IgD-negative memory B cell (primary cell): ENCODE data around the gene LGALSL. TPM values are rescaled to one million over a fixed set of nuclear protein-coding genes. Genes with fewer than 3 reads are reported as not detected.
A peak's percentile ranks its signal among the peaks of the same experiment; 100 is the strongest.

Experiments used
- H3K27ac Mint-ChIP-seq, 3 donors: one replicate each; pipeline ENCODE4 v1.8.0; 2020 to 2022; ENCODE audit warnings: mild to moderate bottlenecking in 3 of 3, mixed read lengths in 3 of 3, moderate library complexity in 1 of 3
- H3K27me3 Mint-ChIP-seq: one replicate; pipeline ENCODE4 v1.8.0; 2021; ENCODE audit warnings: mixed read lengths
- H3K36me3 Mint-ChIP-seq: one replicate; pipeline ENCODE4 v1.8.0; 2020; ENCODE audit warnings: mild to moderate bottlenecking, mixed read lengths
- H3K4me1 Mint-ChIP-seq, 3 donors: one replicate each; pipeline ENCODE4 v1.8.0; 2020 to 2022; ENCODE audit warnings: mixed read lengths in 3 of 3, mild to moderate bottlenecking in 1 of 3
- H3K4me3 Mint-ChIP-seq, 4 donors: one replicate each; pipeline ENCODE4 v1.8.0; 2020 to 2022; ENCODE audit warnings: mild to moderate bottlenecking in 4 of 4, mixed read lengths in 4 of 4, moderate library complexity in 3 of 4
- H3K9me3 Mint-ChIP-seq, 3 donors: one replicate each; pipeline ENCODE4 v1.8.0; 2020 to 2021; ENCODE audit warnings: mixed read lengths in 3 of 3, mild to moderate bottlenecking in 1 of 3
- polyA plus RNA-seq: library from polyadenylated mRNA; unstranded; fragments of 300-500 nt; fragmentation: Illumina TruSeq; gene quantifications from one replicate; pipeline ENCODE4 v1.2.3, GENCODE V29; 2021

LGALSL gene
- polyA plus RNA-seq, 1 donor from 2014 or later: 0.45 TPM

DNA sequence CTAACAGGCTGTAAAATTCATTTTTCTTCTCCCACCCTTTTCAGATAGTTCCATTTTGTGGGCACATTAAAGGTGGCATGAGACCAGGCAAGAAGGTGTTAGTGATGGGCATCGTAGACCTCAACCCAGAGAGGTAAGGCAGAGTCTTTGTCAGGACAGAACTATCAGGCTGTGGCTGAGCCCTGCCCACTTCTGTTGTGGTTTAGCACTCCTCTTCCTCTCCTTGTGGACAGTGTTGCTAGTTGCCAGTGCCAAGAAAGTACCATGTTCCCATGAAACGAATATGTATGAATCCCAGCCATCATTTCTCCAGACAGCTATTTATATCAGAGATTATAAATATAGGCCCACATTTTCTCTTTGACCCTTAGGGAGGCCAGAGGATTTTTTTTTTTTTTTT lies 1.6 kb downstream of the LGALSL start:
- Mint-ChIP-seq H3K4me1 (peaks cover 0 to 6% (median 4%) of the 10 kb centered on the region in 3 donors), H3K9me3 (no peaks in the 10 kb centered on the region), H3K4me3 (peak overlapping the region; percentile 82 to 92 (median 88)), H3K27ac (peak overlapping the region in 1 of 3 donors; percentile 48), H3K36me3 (no peaks in the 10 kb centered on the region), H3K27me3 (peaks cover 2% of the 10 kb centered on the region)

DNA sequence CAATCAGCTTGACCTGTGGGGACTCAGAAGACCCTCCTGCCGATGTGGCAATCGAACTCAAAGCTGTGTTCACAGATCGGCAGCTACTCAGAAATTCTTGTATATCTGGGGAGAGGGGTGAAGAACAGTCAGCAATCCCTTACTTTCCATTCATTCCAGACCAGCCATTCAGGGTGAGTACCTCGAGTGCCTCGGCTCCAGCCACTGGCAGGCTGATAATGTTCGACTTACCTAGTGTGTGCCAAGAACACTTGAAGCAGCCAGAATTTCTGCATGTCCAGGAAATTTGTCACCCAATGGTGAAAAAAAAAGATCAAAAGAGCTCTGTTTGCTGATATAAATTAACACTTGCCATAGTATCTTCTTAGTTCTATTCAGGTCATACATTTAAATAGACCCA lies 2.3 kb downstream of the LGALSL start:
- H3K4me1 Mint-ChIP-seq: peaks cover 0 to 6% (median 4%) of the 10 kb centered on the region in 3 donors
- peak overlapping the region in 1 of 4 donors; percentile 90 for H3K4me3 Mint-ChIP-seq
- H3K36me3 Mint-ChIP-seq: no peaks in the 10 kb centered on the region
- no peaks in the 10 kb centered on the region for H3K9me3 Mint-ChIP-seq
- H3K27me3 Mint-ChIP-seq: peaks cover 2% of the 10 kb centered on the region
- H3K27ac Mint-ChIP-seq: no peak overlapping the region

DNA sequence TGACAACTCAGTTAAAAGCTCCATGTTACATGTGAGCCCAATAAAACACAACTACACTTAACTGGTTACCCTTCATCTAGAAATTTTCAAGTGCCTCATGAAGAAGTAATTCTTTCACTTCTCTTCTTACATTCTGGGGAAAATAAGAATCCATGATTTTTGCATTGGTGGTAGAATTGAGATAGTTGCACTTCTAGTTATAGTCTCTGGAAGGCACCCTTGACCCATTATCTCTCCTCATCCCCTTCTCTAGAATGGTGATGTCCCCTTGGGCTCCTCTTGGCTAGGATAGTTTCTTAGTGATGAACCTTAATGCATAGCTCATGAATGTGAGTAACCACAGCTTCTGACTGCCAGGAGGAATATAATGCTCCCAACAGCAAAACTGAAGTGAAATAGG lies 3.6 kb downstream of the LGALSL start:
- Mint-ChIP-seq H3K36me3 (no peaks in the 10 kb centered on the region), H3K27me3 (peaks cover 2% of the 10 kb centered on the region), H3K9me3 (no peaks in the 10 kb centered on the region), H3K27ac (no peak overlapping the region), H3K4me3 (peak overlapping the region in 1 of 4 donors; percentile 12), H3K4me1 (peaks cover 0 to 6% (median 4%) of the 10 kb centered on the region in 3 donors)

DNA sequence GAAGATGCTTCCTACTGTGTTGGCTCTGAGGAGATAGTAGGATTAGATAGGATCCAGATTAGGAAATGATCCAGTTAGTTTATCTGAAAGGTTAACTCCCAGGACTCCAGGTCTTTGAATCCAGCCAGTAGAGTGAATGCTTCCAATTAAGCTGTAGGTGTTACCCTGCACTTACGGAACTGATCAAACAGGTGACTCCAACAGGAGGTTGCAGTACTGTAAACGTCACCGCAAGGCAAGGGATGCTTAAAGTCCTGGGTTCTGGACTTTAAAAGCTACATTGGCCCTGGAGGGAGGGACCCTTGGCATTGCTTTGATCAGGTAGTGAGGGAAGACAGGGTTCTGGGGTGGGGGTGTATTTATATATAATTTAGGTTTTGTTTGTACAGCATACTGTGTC lies 5.6 kb downstream of the LGALSL start:
- H3K4me1 Mint-ChIP-seq: peaks cover 0 to 2% (median 1%) of the 10 kb centered on the region in 3 donors
- H3K9me3 Mint-ChIP-seq: no peaks in the 10 kb centered on the region
- no peaks in the 10 kb centered on the region for H3K27me3 Mint-ChIP-seq
- H3K27ac Mint-ChIP-seq: no peak overlapping the region
- H3K36me3 Mint-ChIP-seq: peaks cover 4% of the 10 kb centered on the region
- H3K4me3 Mint-ChIP-seq: no peak overlapping the region

DNA sequence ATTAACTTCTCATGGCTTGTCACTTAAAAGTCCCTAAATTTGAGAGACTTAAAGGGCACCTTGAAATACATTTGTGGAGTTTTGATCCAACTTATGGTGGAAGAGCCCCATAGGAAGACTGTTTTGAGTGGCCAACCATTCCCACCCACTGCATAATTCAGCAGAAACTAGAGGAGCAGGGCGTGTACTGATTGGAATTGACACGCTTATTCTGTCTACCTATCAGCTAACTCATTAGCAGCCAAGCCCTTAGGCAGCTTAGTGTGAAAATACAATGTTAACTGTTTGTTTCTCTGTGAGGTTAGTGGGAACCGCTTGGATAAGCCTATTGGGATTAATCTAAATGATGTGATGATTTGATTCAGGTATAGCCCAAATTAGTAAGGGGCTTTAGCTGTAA lies 6.4 kb downstream of the LGALSL start:
- H3K27me3 Mint-ChIP-seq: no peaks in the 10 kb centered on the region
- no peaks in the 10 kb centered on the region for H3K9me3 Mint-ChIP-seq
- peaks cover 0 to under 1% (median 0%) of the 10 kb centered on the region in 3 donors for H3K4me1 Mint-ChIP-seq
- H3K4me3 Mint-ChIP-seq: no peak overlapping the region
- H3K36me3 Mint-ChIP-seq: peaks cover 4% of the 10 kb centered on the region
- no peak overlapping the region for H3K27ac Mint-ChIP-seq

DNA sequence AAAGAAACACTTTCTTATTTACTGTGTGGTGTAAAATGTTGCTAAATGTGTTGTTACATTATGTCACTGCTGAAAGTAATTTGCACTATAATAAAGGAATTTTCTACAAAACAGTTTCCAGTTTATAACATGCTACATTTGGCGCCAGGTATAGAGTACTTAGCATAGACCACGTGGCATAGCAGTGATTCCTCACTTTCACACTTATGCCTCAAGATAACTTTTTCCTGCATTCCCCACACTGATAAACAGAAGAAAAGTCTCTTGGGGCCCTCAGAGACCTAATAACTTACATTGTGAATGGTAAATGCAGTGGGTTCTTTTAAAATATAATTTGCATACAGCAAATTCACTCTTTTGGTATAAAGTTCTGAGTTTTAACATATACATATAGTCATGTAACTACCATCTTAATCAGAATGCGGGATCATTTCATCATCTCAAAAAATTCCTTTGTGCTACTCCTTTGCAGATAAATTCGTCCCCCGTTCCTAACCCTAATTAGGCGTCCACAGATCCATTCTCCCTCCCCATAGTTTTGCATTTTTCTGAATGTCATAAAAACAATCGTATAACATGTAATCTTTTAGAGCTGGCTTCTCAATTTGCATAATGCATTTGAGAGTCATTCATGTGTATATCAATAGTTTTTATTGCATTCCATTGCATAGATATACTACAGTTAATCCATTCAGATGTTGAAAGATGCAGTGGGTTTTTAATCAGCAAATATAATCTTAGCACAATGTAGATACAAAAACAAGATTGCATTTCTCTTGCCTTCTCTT lies 7.5 kb downstream of the LGALSL start:
- Mint-ChIP-seq H3K4me3 (no peak overlapping the region), H3K36me3 (peaks cover 4% of the 10 kb centered on the region), H3K27me3 (no peaks in the 10 kb centered on the region), H3K4me1 (no peaks in the 10 kb centered on the region), H3K9me3 (no peaks in the 10 kb centered on the region), H3K27ac (no peak overlapping the region)

DNA sequence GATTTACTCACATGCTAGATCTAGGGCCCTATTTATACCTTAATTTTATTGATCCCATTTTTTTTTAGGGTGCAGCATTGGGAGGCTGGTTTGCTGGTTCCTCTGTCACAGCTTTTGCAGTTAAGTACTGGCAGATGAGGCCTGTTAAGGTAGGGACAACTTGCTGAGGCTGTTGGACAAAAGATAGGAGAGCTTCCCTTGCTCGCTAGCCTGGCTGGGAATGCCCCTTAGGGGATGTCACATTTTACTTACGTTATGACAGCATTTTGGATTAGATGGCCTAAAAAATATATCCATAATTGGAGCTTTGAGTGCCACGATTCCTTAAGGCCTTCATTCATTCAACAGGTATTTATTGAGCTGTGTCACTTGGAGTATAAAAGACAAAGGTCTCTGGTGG lies 8.2 kb downstream of the LGALSL start:
- H3K27me3 Mint-ChIP-seq: no peaks in the 10 kb centered on the region
- no peak overlapping the region for H3K27ac Mint-ChIP-seq
- no peaks in the 10 kb centered on the region for H3K4me1 Mint-ChIP-seq
- H3K9me3 Mint-ChIP-seq: no peaks in the 10 kb centered on the region
- no peak overlapping the region for H3K4me3 Mint-ChIP-seq
- peaks cover 4% of the 10 kb centered on the region for H3K36me3 Mint-ChIP-seq

DNA sequence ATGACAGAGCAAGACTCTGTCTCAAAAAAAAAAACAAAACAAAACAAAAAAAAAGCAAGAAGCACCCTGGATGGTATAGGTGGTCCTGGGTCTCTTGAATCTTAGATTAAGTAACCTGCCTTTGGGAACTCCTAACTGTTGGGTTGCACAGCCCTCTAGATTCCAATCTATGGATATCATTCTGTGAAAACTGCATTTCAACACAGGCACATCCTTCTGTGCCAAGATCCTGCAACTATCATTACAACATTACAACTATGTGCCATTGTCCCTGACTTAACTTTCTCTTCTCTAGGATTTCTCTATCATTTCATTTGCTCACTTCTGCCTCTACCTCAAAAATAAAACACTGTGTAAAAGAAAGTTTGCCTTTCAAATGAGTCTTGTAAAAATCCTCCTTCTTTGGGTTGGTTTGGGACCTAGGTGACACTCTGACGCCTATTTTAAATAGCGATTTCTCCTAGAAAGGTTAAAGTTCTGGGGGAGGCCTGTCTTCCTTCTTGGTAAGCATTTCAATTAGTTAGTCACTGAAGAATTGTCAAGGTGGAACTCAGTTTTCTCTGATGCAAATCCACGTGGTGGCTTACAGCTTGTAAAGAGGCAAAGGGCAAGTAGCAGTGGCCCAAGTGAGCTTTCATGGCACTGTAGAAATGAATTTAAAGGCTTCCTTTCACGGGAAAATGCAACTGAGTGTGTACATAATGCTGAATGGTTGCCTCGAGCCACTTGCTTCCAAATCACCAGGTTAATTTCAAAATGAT lies 9.2 kb downstream of the LGALSL start:
- Mint-ChIP-seq H3K36me3 (peaks cover 4% of the 10 kb centered on the region), H3K27ac (no peak overlapping the region), H3K4me3 (no peak overlapping the region), H3K9me3 (no peaks in the 10 kb centered on the region), H3K4me1 (no peaks in the 10 kb centered on the region), H3K27me3 (no peaks in the 10 kb centered on the region)

DNA sequence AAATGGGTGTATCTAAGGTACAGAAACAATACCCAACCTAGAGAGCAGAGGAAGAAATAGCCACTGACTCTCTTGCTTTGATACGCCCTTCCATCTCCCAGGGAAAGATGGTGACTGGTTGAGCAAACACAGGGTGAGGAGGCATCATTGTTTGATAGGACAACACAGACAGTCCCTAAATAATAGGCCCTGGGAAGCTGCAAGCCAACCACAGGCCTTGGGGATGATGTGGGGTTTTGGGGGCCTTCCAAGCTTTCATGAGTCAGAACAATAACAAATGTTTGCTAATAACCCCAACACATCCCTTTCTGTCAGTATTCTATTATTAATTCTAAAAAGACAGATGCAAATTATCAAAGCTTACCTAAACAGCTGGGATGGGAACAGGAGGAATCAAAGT lies 9.8 kb downstream of the LGALSL start:
- Mint-ChIP-seq H3K27me3 (no peaks in the 10 kb centered on the region), H3K27ac (no peak overlapping the region), H3K9me3 (no peaks in the 10 kb centered on the region), H3K4me3 (peak overlapping the region in 1 of 4 donors; percentile 52), H3K4me1 (no peaks in the 10 kb centered on the region), H3K36me3 (peaks cover 4% of the 10 kb centered on the region)

DNA sequence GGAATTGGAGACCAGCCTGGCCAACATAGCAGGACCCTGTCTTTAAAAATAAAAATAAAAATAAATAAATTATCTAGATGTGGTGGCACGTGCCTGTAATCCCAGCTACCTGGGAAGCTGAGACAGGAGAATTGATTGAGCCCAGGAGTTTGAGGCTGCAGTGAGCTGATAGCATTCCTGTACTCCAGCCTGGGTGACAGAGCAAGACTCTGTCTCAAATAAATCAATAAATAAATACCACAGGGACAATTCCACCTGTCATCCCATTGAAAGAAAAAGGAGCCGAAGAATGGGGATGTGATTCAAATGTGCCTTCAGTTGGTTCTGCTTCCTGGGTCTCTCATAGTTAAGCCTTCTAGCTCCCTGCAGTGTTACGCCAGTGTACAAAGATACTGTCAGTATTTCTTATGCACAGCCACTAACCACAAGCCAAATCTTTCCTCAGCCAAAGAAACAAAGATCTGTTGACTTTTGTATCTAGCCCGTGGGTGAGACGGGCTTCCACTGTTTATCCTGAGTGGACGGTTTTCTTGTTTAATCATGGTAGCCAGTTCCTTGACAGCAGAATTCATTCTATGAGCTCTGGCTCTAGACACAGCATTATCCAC lies 12.6 kb downstream of the LGALSL start:
- Mint-ChIP-seq H3K36me3 (peaks cover 4% of the 10 kb centered on the region), H3K27ac (no peak overlapping the region), H3K4me3 (no peak overlapping the region), H3K27me3 (no peaks in the 10 kb centered on the region), H3K4me1 (no peaks in the 10 kb centered on the region), H3K9me3 (no peaks in the 10 kb centered on the region)

DNA sequence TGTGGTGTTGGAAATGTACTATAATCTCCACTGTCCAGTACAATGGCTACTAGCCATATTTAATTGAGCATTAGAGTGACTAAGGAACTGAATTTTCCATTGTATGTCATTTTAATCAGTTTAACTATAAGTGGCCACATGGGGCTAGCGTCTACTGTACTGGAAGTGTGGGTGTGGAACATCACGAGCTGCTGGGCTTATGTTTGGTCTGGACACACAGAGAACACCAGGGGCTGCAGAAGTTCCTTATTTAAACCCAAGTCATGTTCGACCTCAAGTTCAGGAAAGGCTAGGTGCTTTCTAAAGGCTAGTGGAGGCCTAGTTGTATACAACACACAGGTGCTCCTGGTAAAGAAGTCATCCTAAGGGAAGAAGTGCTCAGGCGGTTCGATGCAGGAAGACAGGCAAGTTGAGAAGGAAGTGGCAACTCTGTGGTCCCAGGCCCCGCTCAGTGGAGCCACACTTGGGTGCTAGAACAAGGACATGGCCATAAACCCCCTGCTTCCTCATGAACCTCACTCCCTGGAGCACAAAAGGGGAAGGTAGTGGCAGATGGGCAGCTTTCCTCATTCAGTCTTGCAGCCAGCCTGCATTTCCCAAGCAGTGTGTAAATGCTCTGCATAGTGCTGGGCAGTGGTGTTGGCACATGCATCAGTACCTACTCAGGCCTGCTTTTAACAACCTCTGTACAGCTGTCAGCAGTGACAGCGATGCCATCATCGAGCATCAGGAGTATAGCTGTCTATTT lies 13.3 kb downstream of the LGALSL start:
- Mint-ChIP-seq H3K4me3 (no peak overlapping the region), H3K4me1 (no peaks in the 10 kb centered on the region), H3K27ac (peak overlapping the region in 1 of 3 donors; percentile 23), H3K9me3 (no peaks in the 10 kb centered on the region), H3K27me3 (no peaks in the 10 kb centered on the region), H3K36me3 (peaks cover 7% of the 10 kb centered on the region)

DNA sequence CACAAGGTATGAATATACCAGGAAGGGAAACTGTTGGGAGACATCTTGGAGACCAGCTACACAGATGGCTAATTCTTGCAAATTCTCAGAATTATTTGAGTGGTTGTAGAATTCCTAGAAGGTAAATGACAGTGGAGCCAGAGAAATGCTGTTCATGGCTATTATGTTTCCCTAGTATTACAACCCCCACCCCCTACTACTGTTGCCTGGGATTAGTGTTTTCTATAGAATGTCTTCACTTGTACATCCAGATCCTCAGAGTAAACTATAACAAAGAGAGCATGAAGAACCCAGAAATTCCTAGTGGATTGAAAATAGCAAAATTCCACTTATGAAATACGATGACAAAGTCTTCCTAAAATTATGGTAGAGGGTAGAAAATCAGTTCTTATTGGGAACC lies 15.3 kb downstream of the LGALSL start:
- no peaks in the 10 kb centered on the region for H3K27me3 Mint-ChIP-seq
- H3K4me1 Mint-ChIP-seq: peaks cover under 1 to 4% (median 4%) of the 10 kb centered on the region in 3 donors
- peaks cover 3% of the 10 kb centered on the region for H3K36me3 Mint-ChIP-seq
- H3K9me3 Mint-ChIP-seq: no peaks in the 10 kb centered on the region
- H3K4me3 Mint-ChIP-seq: no peak overlapping the region
- H3K27ac Mint-ChIP-seq: peak overlapping the region in 1 of 3 donors; percentile 57

DNA sequence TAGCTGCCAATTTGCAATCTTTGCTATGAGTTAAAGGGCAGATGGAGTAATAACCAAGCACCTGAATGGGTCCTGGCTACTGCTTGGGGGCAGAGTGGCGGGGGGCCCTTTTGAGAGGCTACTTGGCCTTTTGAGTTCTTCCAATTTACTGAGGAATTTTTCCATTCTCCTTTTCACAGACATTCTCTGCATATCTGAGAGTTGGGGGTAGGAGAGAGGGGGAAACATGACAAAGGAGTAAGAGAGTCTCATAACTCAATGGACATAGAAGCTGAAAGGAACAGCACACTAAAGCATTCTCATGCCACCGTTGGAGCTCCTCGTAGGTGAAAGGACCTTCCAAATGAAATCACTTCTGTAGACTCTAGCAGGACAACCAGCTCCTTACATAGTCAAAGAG lies 16.1 kb downstream of the LGALSL start:
- H3K9me3 Mint-ChIP-seq: no peaks in the 10 kb centered on the region
- H3K4me3 Mint-ChIP-seq: no peak overlapping the region
- peaks cover 7 to 9% (median 8%) of the 10 kb centered on the region in 3 donors for H3K4me1 Mint-ChIP-seq
- H3K27me3 Mint-ChIP-seq: no peaks in the 10 kb centered on the region
- H3K27ac Mint-ChIP-seq: peak overlapping the region in 1 of 3 donors; percentile 57
- H3K36me3 Mint-ChIP-seq: peaks cover 5% of the 10 kb centered on the region

DNA sequence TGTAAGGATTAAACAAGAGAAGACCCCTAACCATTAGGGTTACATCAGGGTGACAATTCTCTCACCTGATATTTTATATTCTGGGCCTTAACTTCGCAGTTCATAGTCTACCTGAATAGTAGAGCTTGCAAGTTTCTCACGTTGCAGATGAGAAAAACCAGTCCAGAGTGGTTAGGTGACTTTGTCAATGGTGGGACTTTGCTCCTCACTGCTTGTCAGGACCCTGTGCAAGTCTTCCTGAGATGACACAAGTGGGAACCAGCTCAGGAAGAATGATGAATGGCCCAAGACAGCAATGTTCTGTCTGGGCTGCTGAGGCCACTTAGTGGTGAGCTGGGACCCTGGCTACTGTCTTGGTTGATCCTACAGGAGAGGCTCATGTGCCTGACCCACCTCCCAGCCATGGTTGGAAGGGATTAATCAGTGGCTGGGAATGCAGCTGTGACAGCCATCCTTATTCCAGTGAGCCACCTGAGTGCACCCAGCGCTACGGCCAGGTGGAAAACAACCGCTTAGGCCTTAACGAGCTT lies 16.9 kb downstream of the LGALSL start:
- Mint-ChIP-seq H3K27ac (no peak overlapping the region), H3K4me1 (peaks cover 7 to 9% (median 8%) of the 10 kb centered on the region in 3 donors), H3K9me3 (no peaks in the 10 kb centered on the region), H3K27me3 (no peaks in the 10 kb centered on the region), H3K36me3 (peaks cover 5% of the 10 kb centered on the region), H3K4me3 (no peak overlapping the region)
